Adrenal gland (tissue), 5 donors: ENCODE measurements around the gene CADPS.

Experiments used
- POLR2A ChIP-seq, 2 donors: fragments of 450-650 bp; IDR thresholded peaks; one replicate each; pipeline ENCODE4 v1.6.1; 2017; ENCODE audit warnings: antibody characterized with exemption in 2 of 2, mild to moderate bottlenecking in 2 of 2, moderate library complexity in 1 of 2
- TF ChIP-seq, protein P1 (sequence below), 6 experiments: fragments of 450-650 bp in 4 of 6; fragments of 200-600 bp in 2 of 6; sonication (generic) in 1 of 6; IDR thresholded peaks; 1 replicate in 5 of 6; 2 replicates in 1 of 6; pipeline versions ENCODE4 v1.5.1 to v1.8.0; 2016 to 2021; ENCODE audit warnings: antibody characterized with exemption in 6 of 6, mild to moderate bottlenecking in 2 of 6, moderate library complexity in 1 of 6
- donor health status: DM: no; HTN: no; CAD: no.

DNA sequence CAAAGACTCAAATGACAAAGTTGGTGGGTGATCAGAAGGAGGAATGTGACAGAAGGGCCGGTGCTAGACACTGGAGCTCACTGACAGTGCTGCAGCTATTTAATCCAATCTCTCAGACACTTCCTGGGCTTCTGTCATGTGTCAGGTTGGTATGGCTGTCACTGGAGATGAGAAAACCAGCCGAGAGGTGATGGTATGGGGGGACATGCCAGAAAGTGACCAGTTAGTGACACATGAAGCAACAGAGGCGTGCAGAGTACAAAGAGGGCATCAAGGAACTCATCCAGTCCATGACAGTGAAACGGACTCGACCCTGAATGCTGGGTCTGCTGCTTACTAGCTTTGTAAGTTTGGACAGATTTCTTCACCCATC is 219.5 kb downstream of the CADPS start:
- TF ChIP-seq, protein P1, sequence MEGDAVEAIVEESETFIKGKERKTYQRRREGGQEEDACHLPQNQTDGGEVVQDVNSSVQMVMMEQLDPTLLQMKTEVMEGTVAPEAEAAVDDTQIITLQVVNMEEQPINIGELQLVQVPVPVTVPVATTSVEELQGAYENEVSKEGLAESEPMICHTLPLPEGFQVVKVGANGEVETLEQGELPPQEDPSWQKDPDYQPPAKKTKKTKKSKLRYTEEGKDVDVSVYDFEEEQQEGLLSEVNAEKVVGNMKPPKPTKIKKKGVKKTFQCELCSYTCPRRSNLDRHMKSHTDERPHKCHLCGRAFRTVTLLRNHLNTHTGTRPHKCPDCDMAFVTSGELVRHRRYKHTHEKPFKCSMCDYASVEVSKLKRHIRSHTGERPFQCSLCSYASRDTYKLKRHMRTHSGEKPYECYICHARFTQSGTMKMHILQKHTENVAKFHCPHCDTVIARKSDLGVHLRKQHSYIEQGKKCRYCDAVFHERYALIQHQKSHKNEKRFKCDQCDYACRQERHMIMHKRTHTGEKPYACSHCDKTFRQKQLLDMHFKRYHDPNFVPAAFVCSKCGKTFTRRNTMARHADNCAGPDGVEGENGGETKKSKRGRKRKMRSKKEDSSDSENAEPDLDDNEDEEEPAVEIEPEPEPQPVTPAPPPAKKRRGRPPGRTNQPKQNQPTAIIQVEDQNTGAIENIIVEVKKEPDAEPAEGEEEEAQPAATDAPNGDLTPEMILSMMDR (IDR thresholded peaks at IDR 0.05), result no peak
- no peak for TF ChIP-seq POLR2A (IDR thresholded peaks at IDR 0.05)
